Raji (cell line): ENCODE results near the gene KLLN.

Source experiments
- POLR2A ChIP-seq: IDR thresholded peaks from 2 replicates; pipeline ENCODE4 v1.6.1; 2011; ENCODE audit warnings: low read depth, low read length, control low read depth; ENCODE audit not compliant: insufficient read depth

KLLN gene, protein sequence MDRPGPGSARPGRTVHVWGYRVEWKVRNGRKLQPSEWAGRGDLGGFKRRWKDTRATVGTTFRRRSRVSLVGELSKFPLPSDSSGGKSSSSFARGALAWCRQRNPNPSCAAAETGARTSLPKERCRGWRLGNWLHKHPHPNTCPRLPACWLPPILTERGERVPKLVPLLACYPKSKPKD

GRCh38 chr10:87863053-87863943 lies at the start of gene KLLN, which contains the start of gene PTEN:
KLLN (minus strand) TSS chr10:87863533; CDS start chr10:87862487, 1,046 bp downstream.
PTEN (plus strand) TSS chr10:87863625; CDS start chr10:87864470, 845 bp downstream.
- TF ChIP-seq POLR2A = peak; percentile 82

DNA sequence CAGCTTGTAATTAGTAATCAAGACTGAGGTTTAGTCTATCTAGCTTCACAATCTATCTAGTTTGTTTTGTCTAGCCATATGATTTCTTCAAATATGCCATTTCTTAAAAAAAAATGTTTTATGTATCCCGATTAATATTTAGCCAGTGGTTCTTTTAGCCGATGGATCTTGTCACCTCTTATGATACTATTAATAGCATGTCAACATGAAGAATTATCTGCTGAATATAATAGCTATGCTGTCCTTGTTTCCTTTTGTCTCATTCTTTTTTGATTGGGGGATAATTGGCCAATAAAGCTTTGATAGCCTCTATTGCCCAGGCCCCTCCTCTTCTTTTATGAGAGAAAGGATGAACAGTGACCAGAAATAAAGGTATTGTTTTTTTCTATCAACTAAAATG lies 32.9 kb upstream of the KLLN start:
- no peak for TF ChIP-seq POLR2A

- TF ChIP-seq POLR2A = no peak
Observed at GRCh38 chr10:87895430-87895829, 32.1 kb upstream of the KLLN start.

DNA sequence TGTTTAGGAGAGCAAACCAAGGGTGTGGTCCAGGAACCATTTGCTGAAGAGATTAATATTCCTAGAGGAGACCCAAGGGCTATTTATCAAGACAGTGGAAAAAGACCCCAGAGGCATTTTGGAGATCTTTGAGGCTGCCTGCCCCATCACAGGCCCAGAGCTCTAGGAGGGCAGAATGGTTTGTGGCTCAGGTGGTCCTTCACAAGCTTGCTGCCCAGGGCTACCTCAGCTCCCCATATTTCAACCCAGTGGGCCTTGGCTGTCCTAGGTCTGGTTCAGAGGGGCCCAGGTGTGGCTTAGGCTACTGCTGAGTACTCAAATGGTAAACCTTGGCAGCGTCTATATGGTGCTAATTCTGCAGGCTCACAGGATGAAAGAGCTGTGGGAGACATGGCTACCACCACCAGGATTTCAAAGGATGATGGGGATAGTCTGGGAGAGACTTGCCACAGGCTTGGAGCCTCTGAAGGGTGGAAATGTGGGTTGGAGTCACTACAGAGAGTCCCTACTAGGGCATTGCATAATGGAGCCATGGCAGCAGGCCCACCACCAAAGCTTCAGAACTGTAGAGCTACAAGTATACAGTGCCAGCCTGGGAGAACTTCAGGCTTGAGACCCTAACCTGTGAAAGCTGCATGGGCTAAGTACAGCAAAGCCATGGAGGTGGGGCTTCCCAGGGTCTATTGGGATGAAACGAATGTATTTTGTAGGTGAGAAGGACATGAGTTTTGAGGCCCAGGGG lies 24.4 kb upstream of the KLLN start:
- no peak for TF ChIP-seq POLR2A

DNA sequence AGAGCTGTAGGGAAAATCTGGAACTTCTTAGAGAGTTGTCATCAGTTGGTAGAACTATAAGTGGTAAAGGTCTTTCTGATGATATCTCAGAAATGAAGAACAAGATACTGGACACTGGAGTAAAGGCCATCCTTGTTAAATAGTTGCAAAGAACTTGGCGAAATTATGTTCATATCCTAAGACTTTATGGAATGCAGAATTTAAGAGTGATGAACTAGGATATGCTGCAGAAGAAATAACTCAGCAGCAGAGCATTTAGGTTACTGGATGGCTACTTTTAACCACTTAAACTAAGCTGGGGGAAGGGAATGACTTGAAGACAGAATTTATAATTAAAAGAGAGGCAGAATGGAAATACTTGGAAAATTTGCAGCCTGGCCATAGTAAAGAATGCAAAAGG lies 23.8 kb upstream of the KLLN start:
- no peak for TF ChIP-seq POLR2A

GRCh38 chr10:87886635-87887034 lies 23.3 kb upstream of the KLLN start:
- no peak for TF ChIP-seq POLR2A

DNA sequence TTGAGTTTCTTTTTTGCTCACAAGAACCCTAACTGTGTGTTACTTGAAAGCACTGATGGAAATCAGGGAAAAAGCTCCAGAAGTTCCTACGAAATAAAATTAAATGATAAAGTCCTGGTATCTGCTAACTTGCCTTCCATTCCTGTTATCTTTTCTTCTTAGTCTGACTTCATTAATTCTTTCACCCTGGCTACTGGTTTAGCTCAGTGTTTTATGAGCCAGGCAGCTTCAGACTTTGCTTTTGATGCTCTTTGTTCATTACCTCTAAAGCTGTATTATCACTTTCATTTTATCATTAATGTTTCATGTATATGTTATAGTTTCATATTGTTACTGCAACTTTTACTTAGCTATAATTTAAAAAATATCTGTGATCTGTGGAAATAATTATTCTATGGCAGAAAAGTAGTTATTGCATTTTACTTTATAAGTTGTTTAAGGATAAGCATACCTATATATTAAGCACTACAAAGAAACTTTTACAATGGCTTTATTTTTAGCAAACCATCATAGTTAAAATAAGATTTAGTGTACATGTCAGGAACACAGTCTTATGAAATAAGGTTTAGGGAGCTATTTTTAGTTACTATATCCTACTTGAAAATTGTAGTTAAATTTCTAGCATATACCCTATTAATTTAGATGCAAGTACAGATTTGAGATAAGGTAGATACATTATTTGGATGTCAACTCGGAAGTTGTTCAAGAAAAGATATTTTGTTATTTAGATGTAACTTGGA lies 19.4 kb upstream of the KLLN start:
- TF ChIP-seq POLR2A = no peak

- no peak for TF ChIP-seq POLR2A
Observed at GRCh38 chr10:87880336-87880735, 17.0 kb upstream of the KLLN start.

DNA sequence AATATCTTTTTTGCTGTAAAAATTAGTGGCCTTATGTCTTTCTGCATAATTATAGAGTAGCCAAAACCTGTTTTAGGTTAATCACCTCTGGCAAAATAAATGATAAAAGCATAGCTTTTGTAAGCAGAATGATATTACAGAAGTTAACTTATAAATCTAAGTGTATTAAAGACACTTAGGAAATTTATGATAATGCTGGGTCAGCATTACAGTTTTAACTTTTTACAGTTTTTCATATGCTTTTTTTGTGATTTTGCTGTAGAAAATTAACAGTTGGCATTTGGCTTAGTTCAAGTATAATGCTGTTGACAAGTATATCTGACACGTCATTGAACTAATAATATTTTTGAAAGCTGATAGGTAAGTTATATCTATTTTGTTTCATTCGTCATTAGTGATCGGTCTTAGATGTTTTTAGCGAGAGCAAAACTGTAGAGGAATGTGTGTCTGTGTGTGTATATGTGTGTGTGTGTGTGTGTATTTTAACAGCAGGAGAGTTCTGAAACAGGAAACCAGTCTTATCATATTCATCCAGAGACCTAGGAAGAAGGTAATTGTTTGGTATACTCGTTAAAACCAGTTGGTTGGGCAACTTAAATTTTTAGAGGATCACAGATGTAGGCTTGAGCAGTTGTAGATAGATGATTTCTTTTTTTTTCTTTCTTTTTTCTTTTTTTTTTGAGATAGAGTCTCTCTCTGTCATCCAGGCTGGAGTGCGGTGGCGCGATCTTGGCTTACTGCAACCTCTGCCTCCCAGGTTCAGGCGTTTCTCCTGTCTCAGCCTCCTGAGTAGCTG lies 15.5 kb upstream of the KLLN start:
- TF ChIP-seq POLR2A = no peak

DNA sequence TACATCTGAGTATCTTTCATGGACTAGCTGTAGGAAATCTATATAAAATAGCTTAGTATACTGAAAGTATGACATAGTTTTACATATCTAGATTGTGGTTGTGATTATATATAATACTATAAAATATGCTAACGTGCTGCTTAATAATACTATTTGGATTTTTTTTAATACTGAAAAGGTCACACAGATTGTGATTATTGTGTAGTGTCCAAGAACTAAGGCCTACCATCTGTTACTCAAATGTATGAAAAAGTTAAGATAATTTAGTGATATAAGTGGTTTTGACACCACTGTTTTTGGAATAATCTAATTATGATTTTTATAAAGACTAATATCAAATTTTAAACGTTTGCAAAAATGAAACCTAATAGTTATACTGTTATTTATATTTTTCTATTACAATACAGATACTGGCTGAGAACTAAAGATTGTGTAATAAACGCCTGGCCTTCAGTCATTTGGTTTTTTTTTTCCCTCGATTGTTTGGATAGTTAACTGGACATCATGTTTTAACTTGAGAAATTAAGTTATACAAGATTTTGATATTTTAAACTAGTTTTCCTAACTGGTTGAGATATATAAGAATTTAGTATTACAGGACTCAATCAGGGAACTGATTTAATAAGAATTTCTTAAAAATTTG lies 12.7 kb upstream of the KLLN start:
- TF ChIP-seq POLR2A = no peak

DNA sequence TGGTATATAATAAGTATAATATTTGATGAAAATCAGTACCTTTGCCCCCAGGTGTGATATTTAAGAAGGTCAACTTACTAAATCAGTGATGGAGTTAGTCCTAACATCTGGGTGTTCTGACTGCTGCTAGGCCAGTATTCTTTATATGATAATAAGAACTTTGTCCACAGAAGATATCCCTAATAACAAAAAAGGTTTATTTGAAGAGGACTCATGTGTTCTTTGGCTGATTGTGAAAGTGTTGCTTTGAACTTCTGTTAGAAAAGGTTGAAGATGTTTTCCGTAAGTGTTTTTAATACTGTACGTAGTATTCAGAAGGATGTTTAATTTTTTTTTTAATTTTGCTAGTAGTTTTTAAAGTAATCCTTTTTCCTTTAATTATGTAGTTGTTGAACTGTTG lies 10.3 kb upstream of the KLLN start:
- no peak for TF ChIP-seq POLR2A

GRCh38 chr10:87872828-87873227 lies 9.5 kb upstream of the KLLN start:
- no peak for TF ChIP-seq POLR2A

- TF ChIP-seq POLR2A = no peak
Observed at GRCh38 chr10:87869773-87870551, 6.6 kb upstream of the KLLN start.
